Measurements from ENCODE around the gene COMT. TPM values are rescaled to one million over a fixed set of nuclear protein-coding genes. Genes with fewer than 3 reads are reported as not detected.
A peak's percentile ranks its signal among the peaks of the same experiment; 100 is the strongest.

The COMT gene
- total and polyA plus RNA-seq, 8 donors = 25.1 to 174 (median 103) TPM

- Histone ChIP-seq H3K27ac (no peak overlapping the region), H3K9me3 (no peaks in the 10 kb centered on the region), H3K4me3 (no peak overlapping the region), H3K4me1 (peaks cover 53 to 61% (median 57%) of the 10 kb centered on the region in 4 donors), H3K27me3 (no peaks in the 10 kb centered on the region), H3K36me3 (no peaks in the 10 kb centered on the region)
- TF ChIP-seq POLR2A (IDR thresholded peaks at IDR 0.05) = no peak
- TF ChIP-seq POLR2AphosphoS5 (IDR thresholded peaks at IDR 0.05) = no peak
- TF ChIP-seq CTCF (IDR thresholded peaks at IDR 0.05) = no peak
- no peak for TF ChIP-seq EP300 (IDR thresholded peaks at IDR 0.05)
- 86 to 92% (median 91%) methylated on average over 9 of the region's 9 CpGs for WGBS, 5 donors
- intact Hi-C loops (cut with DNase I; ENCODE audit: low total_unique reads) = no loop called here
- peak in 1 of 2 donors; percentile 22 for DNase-seq
Measured at GRCh38 chr22:19957445-19957844, 15.9 kb downstream of the COMT start.

GRCh38 chr22:19958083-19959042 is 16.8 kb downstream of the COMT start:
- Histone ChIP-seq H3K9me3 (no peaks in the 10 kb centered on the region), H3K27ac (peak overlapping the region in 4 of 5 donors; percentile 48 to 87 (median 64)), H3K4me3 (peak overlapping the region; percentile 27 to 41 (median 40)), H3K27me3 (no peaks in the 10 kb centered on the region), H3K36me3 (peaks cover 0 to 9% (median 4%) of the 10 kb centered on the region in 4 donors), H3K4me1 (peaks cover 52 to 62% (median 58%) of the 10 kb centered on the region in 4 donors)
- TF ChIP-seq EP300 (IDR thresholded peaks at IDR 0.05) (no peak), POLR2A (IDR thresholded peaks at IDR 0.05) (no peak), CTCF (IDR thresholded peaks at IDR 0.05) (no peak), POLR2AphosphoS5 (IDR thresholded peaks at IDR 0.05) (no peak)
- DNase-seq = peak in 1 of 2 donors; percentile 18
- intact Hi-C loops (cut with DNase I; ENCODE audit: low total_unique reads) = no loop called here
- WGBS, 5 donors = 75 to 80% (median 77%) methylated on average over 19 of the region's 19 CpGs

GRCh38 chr22:19959043-19959586 is 17.5 kb downstream of the COMT start:
- Histone ChIP-seq H3K36me3 (peaks cover 7 to 16% (median 11%) of the 10 kb centered on the region in 4 donors), H3K9me3 (no peaks in the 10 kb centered on the region), H3K4me1 (peaks cover 52 to 62% (median 59%) of the 10 kb centered on the region in 4 donors), H3K27me3 (no peaks in the 10 kb centered on the region), H3K4me3 (peak overlapping the region; percentile 27 to 41 (median 40)), H3K27ac (peak overlapping the region in 4 of 5 donors; percentile 48 to 87 (median 64))
- 19 to 36% (median 24%) methylated on average over 14 to 30 of the region's 30 CpGs for WGBS, 5 donors
- no peak for TF ChIP-seq EP300 (IDR thresholded peaks at IDR 0.05)
- TF ChIP-seq CTCF (IDR thresholded peaks at IDR 0.05) = no peak
- TF ChIP-seq POLR2AphosphoS5 (IDR thresholded peaks at IDR 0.05) = peak in 2 of 3 donors; percentile 22 to 45
- no peak for TF ChIP-seq POLR2A (IDR thresholded peaks at IDR 0.05)
- peak; percentile 81 to 96 for DNase-seq
- intact Hi-C loops (cut with DNase I; ENCODE audit: low total_unique reads) = no loop called here
